Uterus (tissue), 4 donors: ENCODE measurements around the gene ZFP36L2. TPM values are rescaled to one million over a fixed set of nuclear protein-coding genes. Genes with fewer than 3 reads are reported as not detected.

Experiments used
- DNase-seq, 2 donors: peaks; one replicate each; pipeline ENCODE4 v3.0.0-alpha.2; 2019 to 2020
- H3K27ac ChIP-seq, 2 donors: fragments of 200-600 bp; sonication (generic); 1 replicate in 1 of 2; 2 replicates in 1 of 2; pipeline ENCODE4 v1.5.1; 2016 to 2018
- H3K27me3 ChIP-seq, 2 donors: fragments of 200-600 bp; sonication (generic); one replicate each; pipeline ENCODE4 v1.5.1; 2018 to 2019; ENCODE audit warnings: control low read depth in 1 of 2
- H3K36me3 ChIP-seq, 2 donors: fragments of 200-600 bp; sonication (generic); one replicate each; pipeline ENCODE4 v1.5.1; 2019; ENCODE audit warnings: control low read depth in 1 of 2
- H3K4me1 ChIP-seq, 2 donors: fragments of 200-600 bp; sonication (generic); one replicate each; pipeline ENCODE4 v1.5.1; 2018 to 2019; ENCODE audit warnings: control low read depth in 1 of 2
- H3K4me3 ChIP-seq, 2 donors: fragments of 200-600 bp; sonication (generic); 1 replicate in 1 of 2; 2 replicates in 1 of 2; pipeline ENCODE4 v1.5.1; 2018 to 2019; ENCODE audit warnings: mild to moderate bottlenecking in 1 of 2
- H3K9me3 ChIP-seq, 2 donors: fragments of 200-600 bp; sonication (generic); one replicate each; pipeline ENCODE4 v1.5.1; 2019; ENCODE audit warnings: control low read depth in 1 of 2
- POLR2A ChIP-seq, 2 donors: fragments of 450-650 bp; IDR thresholded peaks; one replicate each; pipeline ENCODE4 v1.6.1; 2016; ENCODE audit warnings: antibody characterized with exemption in 2 of 2, mild to moderate bottlenecking in 1 of 2, moderate library complexity in 1 of 2
- intact Hi-C: fragments of 100-400 bp; cut with DNase I; formaldehyde crosslinking; loops from one replicate; pipeline ENCODE4 v1.15.1; 2023; ENCODE audit warnings: low total_unique reads
- total RNA-seq, 4 donors: library from RNA; depleted of rRNA in 3 of 4; stranded (reverse); fragments of >200 nt in 3 of 4; gene quantifications; one replicate each; pipeline versions ENCODE4 v1.1.0 to v1.2.4, GENCODE V29; 2014 to 2023
- TF ChIP-seq, protein P1 (sequence below), 4 experiments: fragments of 200-600 bp in 2 of 4; fragments of 450-650 bp in 2 of 4; sonication (generic) in 2 of 4; IDR thresholded peaks; one replicate each; pipeline ENCODE4 v1.5.1; 2016 to 2019; ENCODE audit warnings: antibody characterized with exemption in 4 of 4, mild to moderate bottlenecking in 2 of 4, moderate library complexity in 1 of 4
- donor health status: DM: yes; HTN: yes; CAD: no.

The ZFP36L2 gene
- total RNA-seq, 4 donors from 2014 or later = 18.2 to 209 (median 67.2) TPM

DNA sequence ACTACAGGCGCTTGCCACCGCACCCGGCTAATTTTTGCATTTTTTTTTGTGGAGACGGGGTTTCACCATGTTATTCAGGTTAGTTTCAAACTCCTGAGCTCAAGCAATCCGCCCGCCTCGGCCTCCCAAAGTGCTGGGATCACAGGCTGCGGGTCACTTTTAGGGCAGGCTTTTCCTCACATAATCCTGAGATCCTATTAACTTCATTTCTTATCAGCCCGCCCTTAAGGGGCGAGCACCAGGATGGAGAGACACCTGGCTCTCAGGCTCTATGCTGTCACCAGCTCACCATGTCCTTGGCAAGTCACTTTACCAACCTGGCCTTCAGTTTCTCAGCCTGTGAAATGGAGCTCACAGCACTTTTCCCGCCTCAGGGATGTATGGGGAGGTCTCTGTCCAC lies 23.0 kb downstream of the ZFP36L2 start:
- intact Hi-C loops = no loop called here

DNA sequence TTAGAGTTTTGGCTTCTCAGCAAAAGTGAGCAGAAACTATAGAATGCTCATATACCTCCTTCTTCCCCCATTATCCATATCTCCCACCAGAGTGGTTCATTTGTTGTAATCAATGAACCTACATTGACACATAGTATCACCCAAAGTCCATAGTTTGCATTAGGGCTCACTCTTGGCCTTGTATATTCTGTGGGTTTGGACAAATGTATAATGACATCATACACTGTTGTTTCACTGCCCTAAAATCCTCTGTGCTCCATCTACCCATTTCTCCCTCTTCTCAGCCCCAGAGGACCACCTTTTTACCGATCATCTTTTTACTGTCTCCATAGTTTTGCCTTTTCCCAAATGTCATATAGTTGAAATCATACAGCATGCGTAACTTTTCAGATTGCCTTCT lies 24.1 kb downstream of the ZFP36L2 start:
- H3K4me1 ChIP-seq = no peaks in the 10 kb centered on the region
- no peak overlapping the region for H3K27ac ChIP-seq
- no peaks in the 10 kb centered on the region for H3K36me3 ChIP-seq
- no peaks in the 10 kb centered on the region for H3K27me3 ChIP-seq
- H3K9me3 ChIP-seq = no peaks in the 10 kb centered on the region
- no peak overlapping the region for H3K4me3 ChIP-seq
- TF ChIP-seq POLR2A (IDR thresholded peaks at IDR 0.05) = no peak
- TF ChIP-seq, protein P1, sequence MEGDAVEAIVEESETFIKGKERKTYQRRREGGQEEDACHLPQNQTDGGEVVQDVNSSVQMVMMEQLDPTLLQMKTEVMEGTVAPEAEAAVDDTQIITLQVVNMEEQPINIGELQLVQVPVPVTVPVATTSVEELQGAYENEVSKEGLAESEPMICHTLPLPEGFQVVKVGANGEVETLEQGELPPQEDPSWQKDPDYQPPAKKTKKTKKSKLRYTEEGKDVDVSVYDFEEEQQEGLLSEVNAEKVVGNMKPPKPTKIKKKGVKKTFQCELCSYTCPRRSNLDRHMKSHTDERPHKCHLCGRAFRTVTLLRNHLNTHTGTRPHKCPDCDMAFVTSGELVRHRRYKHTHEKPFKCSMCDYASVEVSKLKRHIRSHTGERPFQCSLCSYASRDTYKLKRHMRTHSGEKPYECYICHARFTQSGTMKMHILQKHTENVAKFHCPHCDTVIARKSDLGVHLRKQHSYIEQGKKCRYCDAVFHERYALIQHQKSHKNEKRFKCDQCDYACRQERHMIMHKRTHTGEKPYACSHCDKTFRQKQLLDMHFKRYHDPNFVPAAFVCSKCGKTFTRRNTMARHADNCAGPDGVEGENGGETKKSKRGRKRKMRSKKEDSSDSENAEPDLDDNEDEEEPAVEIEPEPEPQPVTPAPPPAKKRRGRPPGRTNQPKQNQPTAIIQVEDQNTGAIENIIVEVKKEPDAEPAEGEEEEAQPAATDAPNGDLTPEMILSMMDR (IDR thresholded peaks at IDR 0.05) = no peak
- no peak for DNase-seq
- intact Hi-C loops = no loop called here

More for the DNA sequence above, 23.0 kb downstream of the ZFP36L2 start:
- H3K4me3 ChIP-seq = no peak overlapping the region
- no peak overlapping the region for H3K27ac ChIP-seq
- TF ChIP-seq POLR2A (IDR thresholded peaks at IDR 0.05) = no peak
- TF ChIP-seq, protein P1 (IDR thresholded peaks at IDR 0.05) = no peak
- H3K9me3 ChIP-seq = no peaks in the 10 kb centered on the region
- no peaks in the 10 kb centered on the region for H3K36me3 ChIP-seq
- H3K4me1 ChIP-seq = no peaks in the 10 kb centered on the region
- H3K27me3 ChIP-seq = no peaks in the 10 kb centered on the region
- DNase-seq = no peak

DNA sequence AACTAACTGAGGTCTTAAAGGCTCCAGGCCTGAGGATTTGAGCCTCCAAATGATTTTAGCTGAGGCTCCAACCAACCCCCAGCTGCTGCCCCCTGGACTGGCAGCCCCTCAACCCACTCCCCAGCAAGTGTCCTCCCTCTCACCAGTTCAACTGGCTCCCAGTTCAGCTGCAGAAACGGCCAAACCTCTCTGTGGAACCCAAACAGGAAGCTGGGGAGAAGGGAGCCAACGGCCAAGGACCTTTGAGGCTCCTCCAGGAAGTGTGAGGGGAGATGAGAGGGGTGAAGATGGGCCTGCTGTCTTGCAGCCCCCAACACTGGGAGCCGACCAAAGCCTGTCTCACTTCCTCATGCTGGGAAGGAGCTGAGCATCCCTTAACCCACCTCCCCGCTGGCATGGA lies 24.9 kb downstream of the ZFP36L2 start:
- no peaks in the 10 kb centered on the region for H3K27me3 ChIP-seq
- no peak for DNase-seq
- TF ChIP-seq, protein P1 (IDR thresholded peaks at IDR 0.05) = no peak
- TF ChIP-seq POLR2A (IDR thresholded peaks at IDR 0.05) = no peak
- no peaks in the 10 kb centered on the region for H3K36me3 ChIP-seq
- no peaks in the 10 kb centered on the region for H3K4me1 ChIP-seq
- H3K9me3 ChIP-seq = no peaks in the 10 kb centered on the region
- no peak overlapping the region for H3K4me3 ChIP-seq
- H3K27ac ChIP-seq = no peak overlapping the region
- intact Hi-C loops = no loop called here

GRCh38 chr2:43201016-43201415 lies 25.4 kb downstream of the ZFP36L2 start:
- no peaks in the 10 kb centered on the region for H3K4me1 ChIP-seq
- no peaks in the 10 kb centered on the region for H3K36me3 ChIP-seq
- no peak overlapping the region for H3K27ac ChIP-seq
- DNase-seq = no peak
- intact Hi-C loops = no loop called here
- TF ChIP-seq POLR2A (IDR thresholded peaks at IDR 0.05) = no peak
- TF ChIP-seq, protein P1 (IDR thresholded peaks at IDR 0.05) = no peak
- H3K27me3 ChIP-seq = no peaks in the 10 kb centered on the region
- H3K9me3 ChIP-seq = no peaks in the 10 kb centered on the region
- no peak overlapping the region for H3K4me3 ChIP-seq

DNA sequence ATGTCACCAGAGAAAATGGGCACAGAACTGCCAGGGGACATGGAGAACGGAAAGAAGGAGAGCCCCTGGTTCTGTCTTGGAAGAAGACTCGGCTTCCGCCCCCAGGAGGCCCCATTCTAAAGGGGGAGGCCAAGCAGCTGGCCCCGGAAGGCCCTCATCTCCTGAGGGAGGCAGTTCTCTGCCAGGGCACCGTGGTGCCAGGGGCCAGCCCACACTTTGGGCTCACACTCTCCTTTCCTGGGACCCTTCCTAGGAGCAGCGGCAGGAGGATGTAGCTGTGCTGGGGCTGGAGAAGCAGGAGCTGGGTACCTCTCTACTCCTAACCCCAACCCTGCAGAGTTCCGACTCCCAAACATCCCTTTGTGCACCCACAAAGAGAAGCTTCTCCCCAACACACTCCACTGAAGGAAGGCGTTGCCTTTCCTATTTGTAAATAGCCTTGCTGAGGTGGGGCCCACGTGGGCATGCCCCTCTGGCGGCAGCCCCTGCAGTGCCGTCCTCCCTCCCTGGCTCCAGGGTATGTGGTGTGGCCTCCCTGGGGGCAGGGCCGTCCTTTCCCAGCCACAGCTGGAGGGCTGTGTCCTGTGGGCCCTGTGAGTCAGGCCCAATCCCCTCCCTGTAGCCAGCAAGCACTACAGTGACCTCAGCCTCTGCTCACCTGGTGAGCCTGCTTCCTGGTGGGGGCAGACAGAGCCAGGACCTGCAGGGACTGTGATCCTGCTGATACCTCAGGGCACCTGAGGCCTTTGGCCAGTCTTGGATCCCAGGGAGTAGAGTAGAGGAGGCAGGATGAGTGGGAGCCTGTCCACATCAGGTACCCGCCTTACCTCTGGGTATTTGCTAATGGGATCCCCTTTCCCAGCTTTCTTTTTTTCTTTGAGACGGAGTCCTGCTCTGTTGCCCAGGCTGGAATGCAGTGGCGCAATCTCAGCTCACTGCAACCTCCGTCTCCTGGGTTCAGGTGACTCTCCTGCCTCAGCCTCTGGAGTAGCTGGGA lies 26.6 kb downstream of the ZFP36L2 start:
- Histone ChIP-seq H3K4me1 (no peaks in the 10 kb centered on the region), H3K9me3 (no peaks in the 10 kb centered on the region), H3K27ac (no peak overlapping the region), H3K36me3 (no peaks in the 10 kb centered on the region), H3K4me3 (no peak overlapping the region), H3K27me3 (no peaks in the 10 kb centered on the region)
- no peak for TF ChIP-seq POLR2A (IDR thresholded peaks at IDR 0.05)
- TF ChIP-seq, protein P1 (IDR thresholded peaks at IDR 0.05) = no peak
- DNase-seq = no peak
- intact Hi-C loops = no loop called here
